ENCODE results near the gene NACC2. TPM values are rescaled to one million over a fixed set of nuclear protein-coding genes. Genes with fewer than 3 reads are reported as not detected.

NACC2 gene
- total and polyA plus RNA-seq, 2 of the 8 experiments (the other 6 are each of a cell fraction or from before 2014, with no cell fraction given): 8.3 to 14.0 TPM

DNA sequence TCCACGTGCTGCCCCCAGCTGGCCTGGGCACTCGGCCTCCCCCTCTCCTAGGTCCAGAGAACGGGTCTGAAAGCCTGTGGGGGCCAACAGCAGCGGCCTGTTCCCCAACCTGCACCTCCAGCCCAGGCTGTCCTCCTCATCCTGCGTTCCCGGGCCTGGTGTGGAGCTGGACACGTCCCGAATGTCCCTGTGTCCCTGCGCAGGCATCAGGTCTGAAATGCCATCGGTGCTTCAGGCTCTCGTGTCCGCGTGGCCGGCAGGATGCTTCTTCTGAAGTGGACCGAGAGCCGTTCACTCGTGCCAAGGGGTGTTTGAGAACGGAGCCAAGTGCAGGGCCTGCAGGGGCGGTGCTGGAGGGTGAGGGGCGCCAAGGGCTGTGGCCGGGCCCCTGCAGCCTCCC is 109.2 kb downstream of the NACC2 start (continued):
- TF ChIP-seq TAF7 (optimal IDR thresholded peaks at IDR 0.05; ENCODE audit: borderline replicate concordance, low read depth, low read length) (no peak), TAF1 (IDR thresholded peaks at IDR 0.05; ENCODE audit: low read depth, low read length) (no peak), BACH1 (IDR thresholded peaks at IDR 0.05; ENCODE audit: low read length) (no peak), JUND (IDR thresholded peaks at IDR 0.05; ENCODE audit: low read length) (no peak), EZH2 (IDR thresholded peaks at IDR 0.05; ENCODE audit: low read depth, low read length, severe bottlenecking) (no peak), KDM4A (IDR thresholded peaks at IDR 0.05; ENCODE audit: low read depth, low read length, severe bottlenecking) (no peak)
